Natural killer cell (primary cell): ENCODE data around the gene LIME1. TPM values are rescaled to one million over a fixed set of nuclear protein-coding genes. Genes with fewer than 3 reads are reported as not detected.

Experiments
- ATAC-seq, 3 donors: fragments of 150-1000 bp in 2 of 3; fragments of 200-7000 bp in 1 of 3; cut with Tn5 transposase; 1 replicate in 1 of 3; 2 replicates in 2 of 3; pipeline ENCODE4 v1.10.0; 2021; ENCODE audit warnings: mild to moderate bottlenecking in 2 of 3, moderate library complexity in 2 of 3
- DNase-seq, 2 donors: peaks; one replicate each; pipeline versions ENCODE4 v3.0.0 to v3.0.0-alpha.2; 2013 to 2021; ENCODE audit warnings: mixed read lengths in 1 of 2
- H3K27ac ChIP-seq: one replicate; pipeline ENCODE4 v1.5.1; 2013; ENCODE audit warnings: mild to moderate bottlenecking, low read length
- H3K27me3 ChIP-seq: one replicate; pipeline ENCODE4 v1.6.1; 2013; ENCODE audit warnings: low read length; ENCODE audit not compliant: control insufficient read depth, insufficient read depth
- H3K36me3 ChIP-seq: one replicate; pipeline ENCODE4 v1.6.1; 2013; ENCODE audit warnings: low read length; ENCODE audit not compliant: control insufficient read depth, insufficient read depth
- H3K4me1 ChIP-seq: one replicate; pipeline ENCODE4 v1.6.1; 2013; ENCODE audit warnings: low read length; ENCODE audit not compliant: control insufficient read depth, insufficient read depth
- H3K4me3 ChIP-seq: one replicate; pipeline ENCODE4 v1.5.1; 2013; ENCODE audit warnings: low read length
- H3K9me3 ChIP-seq: one replicate; pipeline ENCODE4 v1.6.1; 2013; ENCODE audit warnings: low read length; ENCODE audit not compliant: control insufficient read depth, insufficient read depth
- H3K27ac Mint-ChIP-seq, 2 donors: one replicate each; pipeline ENCODE4 v1.8.0; 2022; ENCODE audit warnings: mild to moderate bottlenecking in 2 of 2, mixed read lengths in 2 of 2, moderate library complexity in 1 of 2
- H3K27me3 Mint-ChIP-seq, 2 donors: one replicate each; pipeline ENCODE4 v1.8.0; 2022; ENCODE audit warnings: low read depth in 2 of 2, mixed read lengths in 2 of 2
- H3K36me3 Mint-ChIP-seq: one replicate; pipeline ENCODE4 v1.8.0; 2022; ENCODE audit warnings: mixed read lengths
- H3K4me1 Mint-ChIP-seq, 2 donors: one replicate each; pipeline ENCODE4 v1.8.0; 2022; ENCODE audit warnings: mixed read lengths in 2 of 2
- H3K4me3 Mint-ChIP-seq: one replicate; pipeline ENCODE4 v1.8.0; 2022; ENCODE audit warnings: mild to moderate bottlenecking, moderate library complexity, mixed read lengths
- H3K9me3 Mint-ChIP-seq, 2 donors: one replicate each; pipeline ENCODE4 v1.8.0; 2022; ENCODE audit warnings: mixed read lengths in 2 of 2
- WGBS: methylation state at CpG from one replicate; pipeline ENCODE4 v1.1.7; 2013; ENCODE audit warnings: missing lambda C conversion rate; ENCODE audit not compliant: insufficient coverage; 5-methylcytosine and 5-hydroxymethylcytosine counted together
- intact Hi-C: fragments of 100-400 bp; cut with micrococcal nuclease; formaldehyde crosslinking; loops from one replicate; pipeline ENCODE4 v1.14.2; 2022
- total RNA-seq, 4 donors: library from RNA; stranded (reverse); fragments of 120-200 nt in 1 of 4; gene quantifications; one replicate each; pipeline versions ENCODE4 v1.2.3 to v1.2.4, GENCODE V29; 2013 to 2022
- TF ChIP-seq, protein P1 (sequence below): fragments of 200-600 bp; IDR thresholded peaks from one replicate; pipeline ENCODE4 v1.8.0; 2022; ENCODE audit warnings: antibody characterized with exemption

LIME1 gene
- total RNA-seq, 3 donors from 2014 or later (not counting 1 experiment from before 2014, with no cell fraction given): 86.5 to 94.4 (median 91.7) TPM

DNA sequence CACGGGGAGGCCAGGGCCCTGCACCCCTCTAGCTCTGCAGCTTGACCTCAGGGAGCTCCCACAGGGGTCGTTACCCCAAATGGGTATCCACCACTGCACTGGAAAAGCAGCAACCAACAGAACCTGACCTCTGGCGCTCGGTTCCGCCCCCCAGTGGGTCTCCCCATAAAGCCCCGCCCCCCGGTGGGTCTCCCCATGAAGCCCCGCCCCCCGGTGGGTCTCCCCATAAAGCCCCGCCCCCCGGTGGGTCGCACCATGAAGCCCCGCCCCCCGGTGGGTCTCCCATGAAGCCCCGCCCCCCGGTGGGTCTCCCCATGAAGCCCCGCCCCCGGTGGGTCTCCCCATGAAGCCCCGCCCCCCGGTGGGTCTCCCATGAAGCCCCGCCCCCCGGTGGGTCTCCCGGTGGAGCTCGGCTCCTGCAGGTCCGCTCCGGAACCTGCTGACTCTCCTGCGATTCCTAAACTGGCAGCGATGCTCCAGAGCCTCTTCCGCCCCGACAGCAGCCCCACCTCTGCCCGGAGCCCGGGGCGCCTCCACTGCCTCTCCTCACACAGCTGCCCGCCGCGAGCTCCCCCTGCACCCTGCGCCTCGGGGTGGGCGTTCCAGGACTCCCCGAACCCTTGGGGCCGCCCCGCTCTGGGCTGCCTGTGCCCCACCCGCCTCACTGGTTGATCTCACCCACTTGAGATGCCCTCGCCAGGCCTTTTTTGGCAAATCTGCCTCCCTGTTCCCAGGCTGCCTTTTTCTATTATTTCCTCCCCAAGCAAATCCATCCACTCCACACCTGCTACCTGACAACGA lies 15.2 kb downstream of the LIME1 start:
- no peaks in the 10 kb centered on the region for H3K36me3 Mint-ChIP-seq
- H3K4me3 Mint-ChIP-seq: peak overlapping the region; percentile 56
- Histone ChIP-seq H3K9me3 (no peaks in the 10 kb centered on the region), H3K4me3 (no peak overlapping the region), H3K4me1 (peaks cover 32% of the 10 kb centered on the region), H3K36me3 (no peaks in the 10 kb centered on the region), H3K27ac (peak overlapping the region; percentile 49), H3K27me3 (no peaks in the 10 kb centered on the region)
- H3K27me3 Mint-ChIP-seq: no peaks in the 10 kb centered on the region
- peak overlapping the region in 1 of 2 donors; percentile 73 for H3K27ac Mint-ChIP-seq
- H3K9me3 Mint-ChIP-seq: no peaks in the 10 kb centered on the region
- DNase-seq (no peak), ATAC-seq (peak in 1 of 3 donors; percentile 16)
- TF ChIP-seq, protein P1, sequence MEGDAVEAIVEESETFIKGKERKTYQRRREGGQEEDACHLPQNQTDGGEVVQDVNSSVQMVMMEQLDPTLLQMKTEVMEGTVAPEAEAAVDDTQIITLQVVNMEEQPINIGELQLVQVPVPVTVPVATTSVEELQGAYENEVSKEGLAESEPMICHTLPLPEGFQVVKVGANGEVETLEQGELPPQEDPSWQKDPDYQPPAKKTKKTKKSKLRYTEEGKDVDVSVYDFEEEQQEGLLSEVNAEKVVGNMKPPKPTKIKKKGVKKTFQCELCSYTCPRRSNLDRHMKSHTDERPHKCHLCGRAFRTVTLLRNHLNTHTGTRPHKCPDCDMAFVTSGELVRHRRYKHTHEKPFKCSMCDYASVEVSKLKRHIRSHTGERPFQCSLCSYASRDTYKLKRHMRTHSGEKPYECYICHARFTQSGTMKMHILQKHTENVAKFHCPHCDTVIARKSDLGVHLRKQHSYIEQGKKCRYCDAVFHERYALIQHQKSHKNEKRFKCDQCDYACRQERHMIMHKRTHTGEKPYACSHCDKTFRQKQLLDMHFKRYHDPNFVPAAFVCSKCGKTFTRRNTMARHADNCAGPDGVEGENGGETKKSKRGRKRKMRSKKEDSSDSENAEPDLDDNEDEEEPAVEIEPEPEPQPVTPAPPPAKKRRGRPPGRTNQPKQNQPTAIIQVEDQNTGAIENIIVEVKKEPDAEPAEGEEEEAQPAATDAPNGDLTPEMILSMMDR: no peak
- peaks cover 15 to 35% of the 10 kb centered on the region in 2 donors for H3K4me1 Mint-ChIP-seq
- 66% methylated on average over 45 of the region's 45 CpGs for WGBS
- intact Hi-C loops: loop anchor here (5.0 kb wide), 1 partner anchor 124 kb away; the partner anchor contains the start of gene GMEB2

DNA sequence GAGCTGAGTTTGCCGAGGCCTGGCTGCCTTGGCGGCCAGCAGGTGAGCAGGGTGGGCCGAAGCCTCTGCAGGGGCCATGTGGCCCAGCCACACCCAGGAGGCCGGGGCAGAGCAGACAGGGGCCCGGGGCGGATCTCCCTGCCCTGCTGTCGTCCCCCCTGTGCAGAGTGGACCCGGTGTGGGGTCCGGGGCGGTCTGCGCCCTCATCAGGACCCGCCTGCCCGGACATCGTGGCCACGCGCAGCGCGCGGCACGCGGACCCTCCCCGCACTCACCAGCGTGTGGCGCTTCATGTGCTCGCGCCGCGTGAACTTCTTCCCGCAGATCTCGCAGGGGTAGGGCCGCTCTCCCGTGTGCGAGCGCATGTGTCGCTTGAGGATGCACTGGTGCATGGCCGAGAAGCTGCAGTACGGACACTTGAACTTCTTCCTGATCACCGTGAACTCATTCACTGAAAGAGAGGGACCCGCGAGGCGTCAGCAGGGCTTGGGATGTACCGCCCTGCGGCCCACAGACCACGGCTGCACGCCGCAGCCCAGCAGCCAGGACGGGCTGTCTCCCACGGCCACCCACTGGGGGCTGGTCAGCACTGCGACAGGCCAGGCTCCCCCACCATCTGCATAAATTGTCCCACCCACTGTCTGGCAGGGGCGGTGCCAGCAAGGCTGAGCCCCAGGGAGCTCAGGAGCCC lies 16.1 kb downstream of the LIME1 start:
- DNase-seq (no peak), ATAC-seq (no peak)
- H3K36me3 Mint-ChIP-seq: no peaks in the 10 kb centered on the region
- H3K9me3 ChIP-seq: no peaks in the 10 kb centered on the region
- H3K4me1 ChIP-seq: peaks cover 35% of the 10 kb centered on the region
- H3K27me3 Mint-ChIP-seq: no peaks in the 10 kb centered on the region
- no peaks in the 10 kb centered on the region for H3K36me3 ChIP-seq
- H3K9me3 Mint-ChIP-seq: no peaks in the 10 kb centered on the region
- TF ChIP-seq, protein P1: no peak
- H3K4me1 Mint-ChIP-seq: peaks cover 17 to 44% of the 10 kb centered on the region in 2 donors
- H3K4me3 Mint-ChIP-seq: no peak overlapping the region
- WGBS: 92% methylated on average over 50 of the region's 50 CpGs
- H3K27ac Mint-ChIP-seq: no peak overlapping the region
- H3K27ac ChIP-seq: no peak overlapping the region
- H3K4me3 ChIP-seq: no peak overlapping the region
- H3K27me3 ChIP-seq: no peaks in the 10 kb centered on the region
- intact Hi-C loops: loop anchor here (5.0 kb wide), 1 partner anchor 125 kb away; the partner anchor contains the start of gene GMEB2

DNA sequence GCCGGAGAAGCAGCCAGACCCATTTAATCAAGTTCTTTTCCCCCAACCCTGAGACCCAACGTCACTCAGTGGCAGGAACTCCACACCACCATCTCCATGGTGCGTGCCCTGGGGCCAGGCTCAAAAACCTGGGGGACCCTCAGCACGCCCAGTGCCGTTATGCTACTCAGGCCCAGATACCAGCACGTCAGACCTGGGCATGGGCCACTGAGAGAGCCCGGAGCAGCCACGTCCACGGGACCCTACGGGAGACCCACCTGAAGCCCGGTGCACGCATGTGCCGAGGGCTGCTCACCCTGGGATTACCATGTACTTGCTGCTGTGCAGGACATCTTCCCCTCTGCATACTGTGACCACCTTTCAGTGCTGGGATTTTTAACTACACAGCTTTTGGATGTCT lies 16.9 kb downstream of the LIME1 start:
- intact Hi-C loops: loop anchor here (5.0 kb wide), 1 partner anchor 126 kb away; the partner anchor contains the start of gene GMEB2
- H3K4me1 ChIP-seq: peaks cover 35% of the 10 kb centered on the region
- Mint-ChIP-seq H3K27ac (no peak overlapping the region), H3K36me3 (no peaks in the 10 kb centered on the region), H3K27me3 (no peaks in the 10 kb centered on the region), H3K4me1 (peaks cover 17 to 49% of the 10 kb centered on the region in 2 donors), H3K4me3 (no peak overlapping the region), H3K9me3 (no peaks in the 10 kb centered on the region)
- DNase-seq (no peak), ATAC-seq (no peak)
- no peaks in the 10 kb centered on the region for H3K9me3 ChIP-seq
- H3K27me3 ChIP-seq: no peaks in the 10 kb centered on the region
- 95% methylated on average over 13 of the region's 13 CpGs for WGBS
- H3K36me3 ChIP-seq: no peaks in the 10 kb centered on the region
- TF ChIP-seq, protein P1: no peak
- H3K4me3 ChIP-seq: no peak overlapping the region
- H3K27ac ChIP-seq: no peak overlapping the region
